ENCODE measurements around the gene ALOX5. TPM values are rescaled to one million over a fixed set of nuclear protein-coding genes. Genes with fewer than 3 reads are reported as not detected.
A peak's percentile ranks its signal among the peaks of the same experiment; 100 is the strongest.

ALOX5 gene
- total RNA-seq, 2 donors from 2014 or later = 6.2 to 6.4 TPM

- intact Hi-C loops (cut with DNase I) = no loop called here
- H3K9ac ChIP-seq (ENCODE audit: low read depth in 2 of 2, low read length in 2 of 2) = no peak overlapping the region
- no peaks in the 10 kb centered on the region for H3K9me3 ChIP-seq
- no peaks in the 10 kb centered on the region for H3K36me3 ChIP-seq
- no peaks in the 10 kb centered on the region for H3K4me1 ChIP-seq
- no peaks in the 10 kb centered on the region for H3K27me3 ChIP-seq
- no peak for TF ChIP-seq CTCF (IDR thresholded peaks at IDR 0.05)
- no peak overlapping the region for H3K4me3 ChIP-seq
- H3K27ac ChIP-seq = no peak overlapping the region
- DNase-seq = no peak
These were observed 63.8 kb downstream of the ALOX5 start for GRCh38 chr10:45437587-45438465.

GRCh38 chr10:45438466-45439090, 64.6 kb downstream of the ALOX5 start:
- no peak for TF ChIP-seq CTCF (IDR thresholded peaks at IDR 0.05)

GRCh38 chr10:45439365-45439764, 65.3 kb downstream of the ALOX5 start:
- TF ChIP-seq CTCF (IDR thresholded peaks at IDR 0.05) = no peak
- H3K36me3 ChIP-seq = no peaks in the 10 kb centered on the region
- H3K9me3 ChIP-seq = no peaks in the 10 kb centered on the region
- intact Hi-C loops (cut with DNase I) = no loop called here
- H3K4me3 ChIP-seq = no peak overlapping the region
- no peaks in the 10 kb centered on the region for H3K27me3 ChIP-seq
- H3K4me1 ChIP-seq = no peaks in the 10 kb centered on the region
- H3K9ac ChIP-seq (ENCODE audit: low read depth in 2 of 2, low read length in 2 of 2) = no peak overlapping the region
- no peak for DNase-seq
- no peak overlapping the region for H3K27ac ChIP-seq

More at GRCh38 chr10:45438466-45439090, 64.6 kb downstream of the ALOX5 start:
- intact Hi-C loops (cut with DNase I) = no loop called here
- no peaks in the 10 kb centered on the region for H3K4me1 ChIP-seq
- no peak overlapping the region for H3K27ac ChIP-seq
- no peaks in the 10 kb centered on the region for H3K9me3 ChIP-seq
- H3K9ac ChIP-seq (ENCODE audit: low read depth in 2 of 2, low read length in 2 of 2) = no peak overlapping the region
- H3K27me3 ChIP-seq = no peaks in the 10 kb centered on the region
- no peaks in the 10 kb centered on the region for H3K36me3 ChIP-seq
- no peak overlapping the region for H3K4me3 ChIP-seq
- DNase-seq = no peak

- H3K4me3 ChIP-seq = no peak overlapping the region
- intact Hi-C loops (cut with DNase I) = no loop called here
- no peaks in the 10 kb centered on the region for H3K36me3 ChIP-seq
- H3K27ac ChIP-seq = no peak overlapping the region
- DNase-seq = no peak
- H3K4me1 ChIP-seq = no peaks in the 10 kb centered on the region
- H3K9ac ChIP-seq (ENCODE audit: low read depth in 2 of 2, low read length in 2 of 2) = no peak overlapping the region
- no peaks in the 10 kb centered on the region for H3K27me3 ChIP-seq
- TF ChIP-seq CTCF (IDR thresholded peaks at IDR 0.05) = no peak
- H3K9me3 ChIP-seq = no peaks in the 10 kb centered on the region
These were observed 65.9 kb downstream of the ALOX5 start for GRCh38 chr10:45439873-45440272.

- Histone ChIP-seq H3K27me3 (no peaks in the 10 kb centered on the region), H3K4me3 (no peak overlapping the region), H3K36me3 (no peaks in the 10 kb centered on the region), H3K4me1 (no peaks in the 10 kb centered on the region), H3K27ac (no peak overlapping the region), H3K9ac (ENCODE audit: low read depth in 2 of 2, low read length in 2 of 2) (no peak overlapping the region), H3K9me3 (no peaks in the 10 kb centered on the region)
- peak; percentile 11 for DNase-seq
- TF ChIP-seq CTCF (IDR thresholded peaks at IDR 0.05) = no peak
- intact Hi-C loops (cut with DNase I) = no loop called here
These were observed 66.6 kb downstream of the ALOX5 start for GRCh38 chr10:45440511-45441062.
